Right lobe of liver (tissue), 4 donors: ENCODE data around the gene TTC6.
A peak's percentile ranks its signal among the peaks of the same experiment; 100 is the strongest.

ENCODE experiments used
- CTCF ChIP-seq, 4 donors: fragments of 200-600 bp in 3 of 4; fragments of 450-650 bp in 1 of 4; IDR thresholded peaks; one replicate each; pipeline versions ENCODE4 v1.5.1 to v1.8.0; 2016 to 2022; ENCODE audit warnings: antibody characterized with exemption in 4 of 4, mild to moderate bottlenecking in 2 of 4
- POLR2A ChIP-seq: fragments of 450-650 bp; IDR thresholded peaks from one replicate; pipeline ENCODE4 v1.6.1; 2017; ENCODE audit warnings: antibody characterized with exemption, mild to moderate bottlenecking
- donor health status: DM: no; HTN: no; CAD: no.
- donor health status: DM: no; HTN: no; CAD: no.
- donor health status: DM: no; HTN: yes; CAD: no.

DNA sequence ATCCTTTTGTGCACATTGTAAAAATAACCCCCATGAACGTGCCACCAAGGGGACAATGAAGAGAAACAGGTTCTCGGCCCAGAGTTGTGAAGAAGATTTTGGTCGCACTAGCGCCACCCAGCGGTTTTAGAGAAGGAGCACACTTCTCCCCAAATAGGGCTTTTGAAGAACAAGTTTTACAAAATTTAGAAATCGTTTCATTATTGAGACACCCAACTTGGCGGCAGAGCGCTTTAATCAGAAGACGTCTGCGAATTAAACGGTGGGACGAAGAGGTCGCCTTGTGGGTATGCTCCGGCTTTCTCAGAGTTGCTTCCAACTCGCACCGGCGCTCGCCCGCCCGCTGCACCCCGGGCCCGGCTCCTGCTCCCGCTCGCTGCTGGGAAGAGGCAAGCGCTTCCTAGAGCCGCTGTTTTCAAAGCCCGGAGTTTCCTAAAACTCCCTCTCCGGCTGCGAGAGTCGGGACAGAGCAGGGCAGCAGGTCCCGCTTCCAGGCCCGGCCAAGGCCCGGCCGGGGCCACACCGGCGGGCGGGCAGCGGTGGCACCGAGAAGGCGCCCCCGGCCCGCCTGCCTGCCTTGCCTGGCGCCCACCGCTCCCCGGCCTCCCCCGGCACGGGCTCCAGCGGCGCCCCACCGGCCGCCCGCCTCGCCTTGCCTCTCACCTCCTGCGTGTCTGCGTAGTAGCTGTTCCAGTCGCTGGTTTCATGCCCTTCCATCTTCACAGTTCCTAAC lies 1.0 kb upstream of the TTC6 start:
- TF ChIP-seq CTCF (IDR thresholded peaks at IDR 0.05), result peak; percentile 68 to 91 (median 81)
- no peak for TF ChIP-seq POLR2A
